ENCODE measurements around the gene AHRR. TPM values are rescaled to one million over a fixed set of nuclear protein-coding genes. Genes with fewer than 3 reads are reported as not detected.
A peak's percentile ranks its signal among the peaks of the same experiment; 100 is the strongest.

Gene AHRR
- total RNA-seq, 1 donor from 2014 or later: not detected

GRCh38 chr5:362978-363765 lies 41.7 kb downstream of the AHRR start:
- no peak for DNase-seq (ENCODE audit: low spot score in 2 of 2)
- H3K9me3 ChIP-seq: peaks cover 0 to 10% of the 10 kb centered on the region in 2 donors

GRCh38 chr5:364497-364896 lies 43.0 kb downstream of the AHRR start:
- no peak for TF ChIP-seq CTCF (IDR thresholded peaks at IDR 0.05)
- Histone ChIP-seq H3K36me3 (no peaks in the 10 kb centered on the region), H3K9me3 (peaks cover 0 to 10% of the 10 kb centered on the region in 2 donors), H3K4me3 (no peak overlapping the region), H3K27ac (no peak overlapping the region), H3K4me1 (no peaks in the 10 kb centered on the region), H3K27me3 (no peaks in the 10 kb centered on the region)
- no peak for DNase-seq (ENCODE audit: low spot score in 2 of 2)
- intact Hi-C loops (cut with DNase I): no loop called here

More at GRCh38 chr5:362978-363765, 41.7 kb downstream of the AHRR start:
- no peaks in the 10 kb centered on the region for H3K4me1 ChIP-seq
- H3K27me3 ChIP-seq: no peaks in the 10 kb centered on the region
- no peak overlapping the region for H3K4me3 ChIP-seq
- intact Hi-C loops (cut with DNase I): no loop called here
- no peak for TF ChIP-seq CTCF (IDR thresholded peaks at IDR 0.05)
- H3K27ac ChIP-seq: no peak overlapping the region
- H3K36me3 ChIP-seq: no peaks in the 10 kb centered on the region

GRCh38 chr5:366541-367357 lies 45.2 kb downstream of the AHRR start:
- intact Hi-C loops (cut with DNase I): no loop called here
- no peaks in the 10 kb centered on the region for H3K27me3 ChIP-seq
- no peak for DNase-seq (ENCODE audit: low spot score in 2 of 2)
- TF ChIP-seq CTCF (IDR thresholded peaks at IDR 0.05): no peak
- H3K27ac ChIP-seq: no peak overlapping the region
- no peaks in the 10 kb centered on the region for H3K36me3 ChIP-seq
- no peaks in the 10 kb centered on the region for H3K4me1 ChIP-seq
- peaks cover 0 to 10% of the 10 kb centered on the region in 2 donors for H3K9me3 ChIP-seq
- no peak overlapping the region for H3K4me3 ChIP-seq

- no peaks in the 10 kb centered on the region for H3K27me3 ChIP-seq
- peak in 1 of 2 donors; percentile 52 for DNase-seq (ENCODE audit: low spot score in 2 of 2)
These were observed 46.0 kb downstream of the AHRR start for GRCh38 chr5:367358-368130.

More at GRCh38 chr5:367358-368130, 46.0 kb downstream of the AHRR start:
- no peaks in the 10 kb centered on the region for H3K36me3 ChIP-seq
- no peaks in the 10 kb centered on the region for H3K4me1 ChIP-seq
- intact Hi-C loops (cut with DNase I): no loop called here
- TF ChIP-seq CTCF (IDR thresholded peaks at IDR 0.05): no peak
- no peak overlapping the region for H3K4me3 ChIP-seq
- no peak overlapping the region for H3K27ac ChIP-seq
- peaks cover 0 to 10% of the 10 kb centered on the region in 2 donors for H3K9me3 ChIP-seq

Data from ascending aorta (tissue), 2 donors.